ENCODE data around the gene PRMT6. TPM values are rescaled to one million over a fixed set of nuclear protein-coding genes. Genes with fewer than 3 reads are reported as not detected.

The PRMT6 gene
- total RNA-seq, 4 donors from 2014 or later, result 4.9 to 7.3 (median 6.0) TPM

GRCh38 chr1:107048241-107048640, 8.2 kb upstream of the PRMT6 start:
- TF ChIP-seq CTCF (IDR thresholded peaks at IDR 0.05; ENCODE audit: low read depth), result no peak

GRCh38 chr1:107051266-107051665, 5.2 kb upstream of the PRMT6 start:
- no peak for TF ChIP-seq CTCF (IDR thresholded peaks at IDR 0.05; ENCODE audit: low read depth)

DNA sequence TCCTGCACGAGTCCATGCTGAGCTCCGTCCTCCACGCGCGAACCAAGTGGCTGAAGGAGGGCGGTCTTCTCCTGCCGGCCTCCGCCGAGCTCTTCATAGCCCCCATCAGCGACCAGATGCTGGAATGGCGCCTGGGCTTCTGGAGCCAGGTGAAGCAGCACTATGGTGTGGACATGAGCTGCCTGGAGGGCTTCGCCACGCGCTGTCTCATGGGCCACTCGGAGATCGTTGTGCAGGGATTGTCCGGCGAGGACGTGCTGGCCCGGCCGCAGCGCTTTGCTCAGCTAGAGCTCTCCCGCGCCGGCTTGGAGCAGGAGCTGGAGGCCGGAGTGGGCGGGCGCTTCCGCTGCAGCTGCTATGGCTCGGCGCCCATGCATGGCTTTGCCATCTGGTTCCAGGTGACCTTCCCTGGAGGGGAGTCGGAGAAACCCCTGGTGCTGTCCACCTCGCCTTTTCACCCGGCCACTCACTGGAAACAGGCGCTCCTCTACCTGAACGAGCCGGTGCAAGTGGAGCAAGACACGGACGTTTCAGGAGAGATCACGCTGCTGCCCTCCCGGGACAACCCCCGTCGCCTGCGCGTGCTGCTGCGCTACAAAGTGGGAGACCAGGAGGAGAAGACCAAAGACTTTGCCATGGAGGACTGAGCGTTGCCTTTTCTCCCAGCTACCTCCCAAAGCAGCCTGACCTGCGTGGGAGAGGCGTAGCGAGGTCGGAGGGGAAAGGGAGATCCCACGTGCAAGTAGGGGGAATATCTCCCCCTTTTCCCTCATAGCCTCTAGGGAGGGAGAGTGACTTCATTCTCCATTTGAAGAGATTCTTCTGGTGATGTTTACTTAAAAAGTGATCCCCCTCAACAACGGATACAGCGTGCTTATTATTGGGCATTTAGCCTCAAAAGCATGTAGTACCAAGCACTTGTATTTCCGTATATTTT, 991 bp downstream of the PRMT6 start:
- no peak for TF ChIP-seq CTCF (IDR thresholded peaks at IDR 0.05; ENCODE audit: low read depth)

- TF ChIP-seq CTCF (IDR thresholded peaks at IDR 0.05; ENCODE audit: low read depth), result no peak
Observed at GRCh38 chr1:107058245-107059032, 2.0 kb downstream of the PRMT6 start.

DNA sequence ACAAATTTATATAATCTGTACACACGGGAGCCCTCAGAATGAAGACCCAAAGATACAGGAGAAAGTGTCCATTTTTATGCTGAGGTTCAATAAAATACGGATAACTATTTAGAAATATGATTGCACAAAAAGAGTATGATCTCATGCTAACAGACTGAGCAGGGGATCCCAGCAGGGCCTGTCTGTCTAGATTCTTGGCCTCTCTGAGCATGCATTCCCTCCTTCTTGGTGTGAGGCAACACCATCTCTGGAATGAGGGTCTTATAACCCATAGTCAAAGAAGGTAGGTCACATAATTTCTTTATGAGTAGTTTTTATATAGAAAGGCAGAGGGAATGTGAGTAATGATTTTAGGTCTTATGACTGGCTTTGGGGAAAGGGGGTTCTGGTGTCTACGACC, 5.4 kb downstream of the PRMT6 start:
- TF ChIP-seq CTCF (IDR thresholded peaks at IDR 0.05; ENCODE audit: low read depth), result no peak

- no peak for TF ChIP-seq CTCF (IDR thresholded peaks at IDR 0.05; ENCODE audit: low read depth)
Observed at GRCh38 chr1:107073493-107073892, 17.0 kb downstream of the PRMT6 start.

DNA sequence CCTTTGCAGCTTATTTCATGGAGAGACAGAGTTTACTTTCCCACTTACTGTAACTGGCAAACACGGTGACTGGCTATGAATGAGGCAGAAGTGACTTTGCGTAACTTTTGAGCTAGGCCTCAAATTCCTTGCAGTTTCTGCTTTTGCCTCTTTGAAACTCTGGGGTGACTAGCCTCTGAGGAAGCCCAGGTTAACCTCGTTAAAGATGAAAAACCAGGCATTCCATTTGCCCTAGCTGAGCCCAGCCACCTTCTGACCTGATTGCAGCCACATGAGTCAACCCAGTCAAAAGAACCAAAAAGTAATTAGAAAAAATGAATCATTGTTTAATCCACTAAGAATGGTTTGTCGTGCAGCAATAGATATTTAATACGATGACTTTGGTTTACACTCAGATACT, 20.4 kb downstream of the PRMT6 start:
- TF ChIP-seq CTCF (IDR thresholded peaks at IDR 0.05; ENCODE audit: low read depth), result no peak

All from subcutaneous adipose tissue (tissue), 4 donors.